ENCODE results near the gene LOXL4.

The LOXL4 gene

DNA sequence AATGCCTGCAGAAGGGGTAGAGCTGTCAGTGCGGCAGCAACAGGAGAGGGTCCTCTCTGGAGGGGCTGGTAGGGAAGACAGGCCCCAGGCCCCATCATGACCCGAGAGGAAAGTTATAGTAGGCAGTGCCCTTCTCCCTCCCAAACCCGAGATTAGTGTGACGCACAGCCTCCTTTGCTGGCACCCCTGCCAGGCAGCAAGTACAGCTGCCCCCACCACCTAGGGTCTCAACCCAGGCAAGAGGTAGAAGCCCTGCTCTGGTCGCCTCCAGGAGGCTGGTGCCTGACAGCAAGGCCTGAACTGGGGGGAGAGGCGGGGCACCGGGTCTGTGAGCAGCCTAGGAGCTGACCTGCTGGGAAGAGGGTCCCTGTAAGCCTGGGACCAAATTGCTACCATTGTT is 15.5 kb downstream of the LOXL4 start:
- Histone ChIP-seq H3K4me1 (ENCODE audit: insufficient read depth, insufficient read length) (peaks cover 2% of the 10 kb centered on the region), H3K27me3 (ENCODE audit: insufficient read depth, insufficient read length) (no peaks in the 10 kb centered on the region), H3K4me3 (ENCODE audit: insufficient read length, low read depth) (no peak overlapping the region), H3K36me3 (ENCODE audit: insufficient read depth, insufficient read length, low read length) (peaks cover 67% of the 10 kb centered on the region), H3K9me3 (ENCODE audit: insufficient read depth, low read length) (no peaks in the 10 kb centered on the region), H3K9ac (ENCODE audit: insufficient read length, low read depth) (no peak overlapping the region)
- TF ChIP-seq YY1 (IDR thresholded peaks at IDR 0.05; ENCODE audit: insufficient read depth, insufficient read length) (no peak), SUZ12 (IDR thresholded peaks at IDR 0.05; ENCODE audit: extremely low read depth, insufficient read depth, insufficient read length) (no peak), ZNF274 (IDR thresholded peaks at IDR 0.05; ENCODE audit: low read depth, low read length) (no peak)
- DNase-seq (ENCODE audit: low read depth, low spot score) = no peak

- DNase-seq (ENCODE audit: low read depth, low spot score) = no peak
- Histone ChIP-seq H3K4me1 (ENCODE audit: insufficient read depth, insufficient read length) (no peaks in the 10 kb centered on the region), H3K36me3 (ENCODE audit: insufficient read depth, insufficient read length, low read length) (peaks cover 58% of the 10 kb centered on the region), H3K27me3 (ENCODE audit: insufficient read depth, insufficient read length) (no peaks in the 10 kb centered on the region), H3K4me3 (ENCODE audit: insufficient read length, low read depth) (no peak overlapping the region), H3K9me3 (ENCODE audit: insufficient read depth, low read length) (no peaks in the 10 kb centered on the region), H3K9ac (ENCODE audit: insufficient read length, low read depth) (no peak overlapping the region)
- no peak for TF ChIP-seq ZNF274 (IDR thresholded peaks at IDR 0.05; ENCODE audit: low read depth, low read length)
- no peak for TF ChIP-seq SUZ12 (IDR thresholded peaks at IDR 0.05; ENCODE audit: extremely low read depth, insufficient read depth, insufficient read length)
- no peak for TF ChIP-seq YY1 (IDR thresholded peaks at IDR 0.05; ENCODE audit: insufficient read depth, insufficient read length)
Measured at GRCh38 chr10:98251399-98251798, 16.6 kb downstream of the LOXL4 start.

- Histone ChIP-seq H3K9ac (ENCODE audit: insufficient read length, low read depth) (no peak overlapping the region), H3K9me3 (ENCODE audit: insufficient read depth, low read length) (no peaks in the 10 kb centered on the region), H3K4me3 (ENCODE audit: insufficient read length, low read depth) (no peak overlapping the region), H3K4me1 (ENCODE audit: insufficient read depth, insufficient read length) (no peaks in the 10 kb centered on the region), H3K36me3 (ENCODE audit: insufficient read depth, insufficient read length, low read length) (peaks cover 64% of the 10 kb centered on the region), H3K27me3 (ENCODE audit: insufficient read depth, insufficient read length) (no peaks in the 10 kb centered on the region)
- DNase-seq (ENCODE audit: low read depth, low spot score) = no peak
- TF ChIP-seq SUZ12 (IDR thresholded peaks at IDR 0.05; ENCODE audit: extremely low read depth, insufficient read depth, insufficient read length) (no peak), YY1 (IDR thresholded peaks at IDR 0.05; ENCODE audit: insufficient read depth, insufficient read length) (no peak), ZNF274 (IDR thresholded peaks at IDR 0.05; ENCODE audit: low read depth, low read length) (no peak)
Measured at GRCh38 chr10:98249134-98249533, 18.9 kb downstream of the LOXL4 start.

GRCh38 chr10:98248018-98248417 is 20.0 kb downstream of the LOXL4 start:
- no peaks in the 10 kb centered on the region for H3K27me3 ChIP-seq (ENCODE audit: insufficient read depth, insufficient read length)
- H3K4me1 ChIP-seq (ENCODE audit: insufficient read depth, insufficient read length) = no peaks in the 10 kb centered on the region
- no peaks in the 10 kb centered on the region for H3K9me3 ChIP-seq (ENCODE audit: insufficient read depth, low read length)
- no peak for DNase-seq (ENCODE audit: low read depth, low spot score)
- TF ChIP-seq ZNF274 (IDR thresholded peaks at IDR 0.05; ENCODE audit: low read depth, low read length) (no peak), SUZ12 (IDR thresholded peaks at IDR 0.05; ENCODE audit: extremely low read depth, insufficient read depth, insufficient read length) (no peak), YY1 (IDR thresholded peaks at IDR 0.05; ENCODE audit: insufficient read depth, insufficient read length) (no peak)
- H3K9ac ChIP-seq (ENCODE audit: insufficient read length, low read depth) = no peak overlapping the region
- H3K4me3 ChIP-seq (ENCODE audit: insufficient read length, low read depth) = no peak overlapping the region
- H3K36me3 ChIP-seq (ENCODE audit: insufficient read depth, insufficient read length, low read length) = peaks cover 63% of the 10 kb centered on the region

GRCh38 chr10:98246911-98247805 is 20.8 kb downstream of the LOXL4 start:
- no peaks in the 10 kb centered on the region for H3K27me3 ChIP-seq (ENCODE audit: insufficient read depth, insufficient read length)
- no peak for TF ChIP-seq SUZ12 (IDR thresholded peaks at IDR 0.05; ENCODE audit: extremely low read depth, insufficient read depth, insufficient read length)
- TF ChIP-seq YY1 (IDR thresholded peaks at IDR 0.05; ENCODE audit: insufficient read depth, insufficient read length) = no peak
- no peaks in the 10 kb centered on the region for H3K9me3 ChIP-seq (ENCODE audit: insufficient read depth, low read length)
- no peak overlapping the region for H3K4me3 ChIP-seq (ENCODE audit: insufficient read length, low read depth)
- peaks cover 63% of the 10 kb centered on the region for H3K36me3 ChIP-seq (ENCODE audit: insufficient read depth, insufficient read length, low read length)
- H3K9ac ChIP-seq (ENCODE audit: insufficient read length, low read depth) = no peak overlapping the region
- DNase-seq (ENCODE audit: low read depth, low spot score) = no peak
- H3K4me1 ChIP-seq (ENCODE audit: insufficient read depth, insufficient read length) = no peaks in the 10 kb centered on the region

DNA sequence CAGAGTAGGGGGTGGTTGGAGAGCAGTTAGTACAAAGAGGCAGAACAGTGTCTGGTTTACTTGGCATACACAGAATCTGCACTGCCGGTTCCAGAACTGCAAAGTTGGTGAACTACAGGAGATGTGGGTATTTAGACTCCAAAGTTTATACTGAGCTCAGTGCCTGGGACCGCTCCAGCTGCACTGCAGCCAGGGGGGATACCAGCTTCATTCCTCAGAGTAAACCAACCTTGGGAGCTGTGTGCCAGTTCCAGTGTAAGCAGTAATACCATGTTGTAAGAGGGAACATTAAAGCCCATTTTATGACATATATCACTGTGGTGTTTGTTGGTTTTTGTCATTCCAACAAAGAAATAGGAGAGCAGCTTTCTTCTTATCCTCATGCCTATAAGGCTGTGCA is 23.4 kb downstream of the LOXL4 start:
- H3K9ac ChIP-seq (ENCODE audit: insufficient read length, low read depth) = no peak overlapping the region
- DNase-seq (ENCODE audit: low read depth, low spot score) = no peak
- H3K27me3 ChIP-seq (ENCODE audit: insufficient read depth, insufficient read length) = no peaks in the 10 kb centered on the region
- H3K4me1 ChIP-seq (ENCODE audit: insufficient read depth, insufficient read length) = no peaks in the 10 kb centered on the region
- TF ChIP-seq ZNF274 (IDR thresholded peaks at IDR 0.05; ENCODE audit: low read depth, low read length) (no peak), SUZ12 (IDR thresholded peaks at IDR 0.05; ENCODE audit: extremely low read depth, insufficient read depth, insufficient read length) (no peak), YY1 (IDR thresholded peaks at IDR 0.05; ENCODE audit: insufficient read depth, insufficient read length) (no peak)
- H3K4me3 ChIP-seq (ENCODE audit: insufficient read length, low read depth) = no peak overlapping the region
- no peaks in the 10 kb centered on the region for H3K9me3 ChIP-seq (ENCODE audit: insufficient read depth, low read length)
- peaks cover 47% of the 10 kb centered on the region for H3K36me3 ChIP-seq (ENCODE audit: insufficient read depth, insufficient read length, low read length)

DNA sequence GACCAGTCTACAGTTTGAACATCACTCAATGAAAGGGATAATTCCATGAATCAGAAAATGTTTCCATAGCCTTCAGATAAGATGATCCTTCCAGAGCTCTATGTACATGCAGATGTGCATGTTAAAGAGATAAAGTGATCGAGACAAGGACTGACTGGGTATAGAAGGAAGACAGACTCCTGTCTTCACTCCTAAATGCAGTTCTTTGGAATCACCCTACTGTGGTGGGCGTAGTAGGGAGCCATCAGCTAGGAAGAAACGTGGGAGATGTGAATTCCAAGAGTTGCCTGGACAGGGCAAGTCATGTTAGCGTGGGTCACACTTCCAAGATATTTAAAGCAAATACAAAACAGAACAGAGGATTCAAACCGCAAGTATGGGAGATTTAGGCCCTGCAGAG is 23.9 kb downstream of the LOXL4 start:
- Histone ChIP-seq H3K27me3 (ENCODE audit: insufficient read depth, insufficient read length) (no peaks in the 10 kb centered on the region), H3K4me3 (ENCODE audit: insufficient read length, low read depth) (no peak overlapping the region), H3K4me1 (ENCODE audit: insufficient read depth, insufficient read length) (no peaks in the 10 kb centered on the region), H3K36me3 (ENCODE audit: insufficient read depth, insufficient read length, low read length) (peaks cover 44% of the 10 kb centered on the region), H3K9me3 (ENCODE audit: insufficient read depth, low read length) (no peaks in the 10 kb centered on the region), H3K9ac (ENCODE audit: insufficient read length, low read depth) (no peak overlapping the region)
- no peak for DNase-seq (ENCODE audit: low read depth, low spot score)
- TF ChIP-seq ZNF274 (IDR thresholded peaks at IDR 0.05; ENCODE audit: low read depth, low read length) (no peak), YY1 (IDR thresholded peaks at IDR 0.05; ENCODE audit: insufficient read depth, insufficient read length) (no peak), SUZ12 (IDR thresholded peaks at IDR 0.05; ENCODE audit: extremely low read depth, insufficient read depth, insufficient read length) (no peak)
